Endometrial microvascular endothelial cells (primary cell): ENCODE results near the gene SPTBN1. TPM values are rescaled to one million over a fixed set of nuclear protein-coding genes. Genes with fewer than 3 reads are reported as not detected.

Source experiments
- in situ Hi-C: cut with HindIII; loops from 2 replicates; pipeline ENCODE4 v1.10.0; 2017; ENCODE audit warnings: low sequenced_read_pairs, low pct_unique_long_range_greater_than_20kb; ENCODE audit errors: inconsistent ontology term
- total RNA-seq: library from RNA; depleted of rRNA; stranded (reverse); fragments of >200 nt; gene quantifications from one replicate; pipeline ENCODE4 v1.2.3, GENCODE V29; 2015; ENCODE audit errors: inconsistent ontology term

Gene SPTBN1
- total RNA-seq, 1 donor from 2014 or later = 200 TPM

GRCh38 chr2:54593249-54593648 lies 137.1 kb downstream of the SPTBN1 start:
- in situ Hi-C loops = no loop called here

- in situ Hi-C loops = no loop called here
Observed at GRCh38 chr2:54594048-54594447, 137.9 kb downstream of the SPTBN1 start.

DNA sequence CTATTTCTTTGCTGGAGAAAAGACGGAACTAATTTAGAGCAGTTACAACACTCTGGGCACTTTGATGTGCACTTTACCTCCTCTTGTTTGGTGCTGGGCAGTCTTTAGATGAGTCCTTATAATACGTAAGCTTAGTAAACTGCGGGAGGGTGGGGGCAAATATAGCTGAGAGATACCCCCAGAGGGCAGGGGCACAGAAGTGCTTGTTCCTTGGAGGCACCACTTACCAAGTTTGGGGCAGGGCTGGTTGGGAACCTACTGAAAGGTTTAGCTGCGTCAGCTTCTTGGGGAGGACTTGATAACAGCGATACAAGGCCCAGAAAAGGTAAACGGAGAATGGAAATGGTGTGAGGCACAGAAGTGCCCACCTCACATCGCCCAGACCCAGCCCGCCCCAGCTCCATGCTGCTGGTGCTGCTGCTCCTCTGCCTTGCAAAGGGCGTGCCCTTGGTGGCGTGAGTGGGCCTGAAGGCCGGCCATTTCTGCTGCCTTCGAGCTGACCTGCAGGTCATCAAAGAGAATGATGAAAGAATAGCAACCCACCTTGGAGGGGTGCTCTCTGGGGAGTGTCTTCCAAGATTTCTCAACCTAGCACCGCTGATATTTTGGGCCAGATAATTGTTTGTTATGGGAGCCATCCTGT lies 139.2 kb downstream of the SPTBN1 start:
- in situ Hi-C loops = no loop called here

DNA sequence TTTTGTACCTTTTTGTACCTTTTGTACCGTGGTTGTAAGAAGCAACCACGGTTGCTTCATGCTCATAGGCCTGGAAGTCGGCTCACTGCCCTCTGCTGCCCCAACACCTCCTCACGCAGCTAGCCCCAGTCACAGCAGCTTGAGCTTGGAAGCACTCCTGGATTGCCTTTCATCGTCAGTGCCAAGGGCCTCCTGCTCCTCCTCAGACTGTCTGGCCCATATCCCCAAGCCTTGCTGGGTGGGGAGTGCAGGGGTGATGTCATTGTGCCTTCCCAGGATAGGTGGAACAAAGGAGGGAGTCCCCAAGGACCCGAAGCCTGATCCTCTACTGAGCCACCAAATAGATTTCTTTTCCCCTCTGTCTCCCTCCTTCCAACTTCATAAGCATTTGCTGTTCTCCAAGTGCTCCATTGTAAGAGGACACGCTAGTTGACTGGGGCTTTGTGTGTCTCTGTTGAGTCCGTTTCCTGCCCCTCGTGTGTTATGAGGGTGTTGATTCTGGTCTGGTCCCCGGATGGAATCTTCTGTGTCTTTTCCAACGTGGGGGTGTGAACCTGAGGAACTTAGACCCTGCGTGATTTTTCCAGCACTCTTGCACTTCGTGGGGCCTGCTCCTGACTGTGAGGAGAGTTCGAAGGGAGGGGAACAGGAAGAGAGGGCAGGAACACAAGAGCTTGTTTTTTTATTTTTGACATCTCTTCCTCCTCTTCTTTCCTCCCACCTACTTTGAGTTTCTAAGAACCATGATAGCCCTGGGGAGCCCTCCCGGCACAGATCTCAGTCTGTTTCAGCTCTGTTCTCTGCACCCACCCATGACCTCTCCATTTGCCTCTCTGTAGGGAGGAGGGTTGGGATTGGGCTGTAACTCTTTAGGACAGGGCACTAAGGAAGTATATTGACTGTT lies 140.1 kb downstream of the SPTBN1 start:
- in situ Hi-C loops = no loop called here

GRCh38 chr2:54597153-54597848 lies 141.2 kb downstream of the SPTBN1 start:
- in situ Hi-C loops = no loop called here

DNA sequence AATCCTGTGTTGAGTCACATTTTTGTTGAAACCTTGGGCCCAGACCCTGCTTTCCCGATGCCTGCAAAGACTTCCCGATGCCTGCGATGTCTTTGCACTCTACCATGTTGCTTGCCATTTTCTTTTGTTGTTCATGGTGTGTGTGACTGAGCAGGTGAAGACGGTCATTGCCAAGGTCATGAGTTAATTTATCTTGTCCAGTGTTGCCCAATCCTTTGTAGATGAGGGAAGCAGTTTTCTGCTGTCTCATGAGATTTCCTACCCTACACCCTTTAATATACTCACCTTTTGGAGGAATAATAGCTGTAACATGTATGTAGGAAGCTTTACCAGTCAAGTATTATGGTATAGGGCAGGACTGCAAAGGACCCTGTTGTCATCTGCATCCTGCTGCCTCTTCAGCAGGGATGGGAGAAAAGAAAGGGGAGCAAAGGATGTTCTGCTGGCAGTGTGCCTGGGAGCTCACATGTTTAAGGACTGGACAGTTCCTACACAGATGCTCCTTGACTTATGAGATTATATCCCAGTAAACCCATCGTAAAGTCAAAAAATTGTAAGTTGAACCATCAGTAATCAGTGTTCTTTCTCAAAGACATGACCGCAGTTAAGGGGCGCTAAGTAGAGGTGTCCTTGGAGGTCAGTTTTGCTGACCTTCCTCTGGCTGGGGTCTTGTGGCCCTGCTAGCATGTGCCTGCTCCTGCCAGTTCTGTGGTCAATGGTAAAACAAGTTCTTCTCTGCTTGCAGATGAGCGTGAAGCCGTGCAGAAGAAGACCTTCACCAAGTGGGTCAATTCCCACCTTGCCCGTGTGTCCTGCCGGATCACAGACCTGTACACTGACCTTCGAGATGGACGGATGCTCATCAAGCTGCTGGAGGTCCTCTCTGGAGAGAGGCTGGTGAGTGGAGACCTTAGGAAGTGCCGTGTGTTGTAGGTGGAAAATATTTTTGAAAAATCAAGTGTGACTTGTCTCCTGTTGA lies 142.5 kb downstream of the SPTBN1 start:
- in situ Hi-C loops = no loop called here

DNA sequence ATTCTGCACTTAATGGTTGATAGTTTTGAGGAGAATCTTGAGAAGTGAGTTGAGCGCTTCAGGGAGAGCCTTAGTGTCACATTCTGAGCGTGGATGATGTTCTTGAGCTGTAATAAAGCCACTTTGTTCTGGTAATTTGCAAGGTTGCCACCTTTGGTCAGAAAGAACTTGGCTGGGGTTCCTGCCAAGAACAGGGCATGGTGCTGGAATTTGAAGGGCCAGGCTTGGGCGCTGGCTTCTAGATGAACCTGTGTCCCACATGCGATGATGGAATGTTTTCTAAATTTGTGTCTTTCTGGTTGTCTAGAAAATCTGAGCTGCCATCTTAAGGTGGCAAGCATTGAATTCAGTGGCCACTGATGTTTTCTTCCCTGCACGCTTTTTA lies 143.2 kb downstream of the SPTBN1 start:
- in situ Hi-C loops = no loop called here

GRCh38 chr2:54599914-54600313 lies 143.8 kb downstream of the SPTBN1 start:
- in situ Hi-C loops = no loop called here

DNA sequence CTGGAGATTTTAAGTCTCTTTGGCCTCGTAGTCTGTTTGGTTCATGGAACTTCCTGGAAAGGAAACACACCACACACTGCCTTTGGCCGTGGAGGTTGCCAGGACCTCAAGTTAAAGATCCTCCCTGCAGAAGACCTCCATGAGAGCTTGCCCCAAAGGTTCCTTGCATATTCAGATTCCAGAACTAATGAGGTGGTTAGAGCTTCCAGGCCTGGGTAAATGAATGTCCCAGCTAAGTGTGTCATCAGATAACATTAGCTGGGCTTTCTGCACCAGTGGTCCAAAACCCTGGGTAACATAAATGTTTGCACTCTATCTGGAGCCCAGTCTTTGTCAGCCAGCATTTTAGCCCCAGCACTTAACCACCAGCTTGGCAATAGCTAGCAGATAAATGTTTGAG lies 145.2 kb downstream of the SPTBN1 start:
- in situ Hi-C loops = no loop called here

DNA sequence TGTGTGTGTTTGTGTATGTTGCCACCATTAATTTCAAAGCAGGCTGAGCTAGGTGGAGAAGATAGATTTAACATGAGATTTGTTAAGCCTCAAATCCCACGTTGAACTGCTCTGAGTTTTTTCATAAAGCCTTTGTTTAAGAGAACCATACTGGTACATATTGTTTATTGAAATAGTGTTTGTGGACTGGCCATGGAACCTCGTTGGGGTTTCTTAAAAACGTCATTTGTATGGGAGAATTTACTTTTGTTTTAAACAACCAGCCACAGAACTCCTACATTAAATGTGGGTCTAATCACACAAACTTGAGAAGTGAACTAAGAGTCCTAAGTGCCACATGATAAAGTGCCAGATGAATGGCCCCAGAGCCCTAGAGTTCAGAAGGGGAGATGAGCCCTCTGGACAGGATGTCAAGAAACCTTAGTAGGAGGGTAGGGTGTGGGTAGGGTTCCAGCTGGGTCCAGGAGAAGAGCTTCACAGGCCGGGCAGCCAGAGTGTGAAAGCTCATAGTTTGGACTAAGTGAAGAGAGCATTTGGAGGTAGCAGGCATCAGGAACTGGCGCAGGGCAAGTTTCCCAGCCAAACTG lies 146.7 kb downstream of the SPTBN1 start:
- in situ Hi-C loops = no loop called here

GRCh38 chr2:54603357-54603756 lies 147.2 kb downstream of the SPTBN1 start:
- in situ Hi-C loops = no loop called here

DNA sequence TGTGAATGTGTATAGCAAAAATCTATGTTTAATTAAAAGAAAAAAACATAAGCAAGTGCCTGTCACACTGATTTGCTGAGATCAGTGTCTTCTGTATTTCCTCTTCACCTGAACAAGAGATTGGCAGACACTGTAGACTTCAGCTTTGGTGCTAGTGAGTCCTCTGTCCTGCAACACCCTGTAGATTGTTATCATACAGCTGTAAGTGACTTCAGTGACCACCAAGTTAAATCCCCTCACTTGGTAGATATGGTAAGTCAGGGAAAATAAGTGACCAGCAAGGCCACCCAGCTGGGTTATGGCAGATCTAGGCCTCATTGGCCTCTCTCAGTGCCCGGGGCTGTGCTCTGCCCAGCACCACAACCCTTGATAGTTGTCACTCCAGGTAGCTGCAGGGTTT lies 147.7 kb downstream of the SPTBN1 start:
- in situ Hi-C loops = no loop called here

- in situ Hi-C loops = no loop called here
Observed at GRCh38 chr2:54604871-54605270, 148.7 kb downstream of the SPTBN1 start.

DNA sequence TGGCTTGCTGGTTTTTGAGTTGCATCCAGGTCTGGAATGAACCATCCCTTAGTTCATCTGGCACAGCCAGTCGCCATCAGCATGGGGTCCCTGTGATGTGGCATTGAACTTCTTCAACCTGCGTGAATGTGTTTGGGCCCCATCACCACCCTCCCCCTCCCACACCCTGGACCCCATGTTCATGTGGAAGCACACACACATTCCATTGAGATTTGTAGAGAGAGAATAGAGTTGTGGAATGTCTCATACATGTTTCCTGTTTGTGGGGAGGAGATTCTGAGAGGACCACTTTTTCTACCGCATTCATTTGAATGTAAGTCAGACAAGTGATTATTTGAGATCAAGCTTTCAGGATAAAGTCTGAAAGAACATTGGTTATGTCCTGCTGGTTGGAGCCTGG lies 149.7 kb downstream of the SPTBN1 start:
- in situ Hi-C loops = no loop called here

DNA sequence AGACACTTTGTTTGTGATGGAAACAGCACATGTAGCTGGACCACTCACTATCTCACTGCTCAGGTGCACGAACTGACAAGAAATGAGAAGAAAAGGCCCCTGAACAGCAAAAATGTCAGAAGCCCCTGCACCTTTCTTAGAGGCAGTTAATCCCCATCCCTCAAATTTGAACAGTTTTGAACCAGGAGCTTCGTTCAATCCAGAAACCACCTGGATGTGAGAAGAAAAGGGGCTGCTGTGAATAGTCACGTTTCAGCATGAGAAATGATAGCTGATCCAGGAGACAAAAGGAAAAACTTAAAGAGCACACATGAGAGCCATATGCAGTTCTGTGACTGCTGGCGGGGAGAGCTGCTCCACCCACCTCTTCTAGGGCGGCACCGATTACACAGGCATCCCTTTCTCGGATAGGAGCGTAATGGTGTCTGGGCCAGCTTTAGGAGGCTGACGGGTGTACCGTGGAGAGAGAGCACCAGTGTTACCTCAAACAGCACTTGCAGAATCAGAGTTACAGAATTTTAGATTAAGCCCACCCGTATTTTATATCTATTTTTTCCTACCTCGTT lies 150.3 kb downstream of the SPTBN1 start:
- in situ Hi-C loops = no loop called here

DNA sequence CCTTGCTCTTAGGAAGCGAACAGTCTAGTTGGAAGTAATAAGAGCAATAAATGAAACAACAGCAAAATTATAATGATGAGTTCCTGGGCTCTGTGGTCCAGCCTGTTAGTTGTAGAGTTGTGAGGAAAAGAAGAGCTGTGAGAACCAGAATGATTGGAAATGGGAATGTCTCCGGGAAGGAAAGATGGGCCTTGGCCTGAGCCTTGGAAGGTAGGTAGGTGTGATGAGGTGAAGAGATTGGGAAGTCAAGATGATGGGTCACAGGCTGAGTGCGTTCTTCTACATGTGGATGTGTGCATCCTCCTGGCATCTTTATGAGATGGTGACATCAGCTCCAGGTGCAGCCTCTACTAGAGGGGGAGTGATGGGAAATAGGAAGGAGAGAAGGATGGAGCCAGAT lies 152.1 kb downstream of the SPTBN1 start:
- in situ Hi-C loops = no loop called here

- in situ Hi-C loops = no loop called here
Observed at GRCh38 chr2:54609241-54609640, 153.1 kb downstream of the SPTBN1 start.

GRCh38 chr2:54609647-54610046 lies 153.5 kb downstream of the SPTBN1 start:
- in situ Hi-C loops = no loop called here
